Neural progenitor cell (in vitro differentiated cells): ENCODE data around the gene CCDC182.

Source experiments
- EZH2 ChIP-seq: fragments of 200-600 bp; sonication (generic); IDR thresholded peaks from 2 replicates; pipeline ENCODE4 v1.6.1; 2017; ENCODE audit warnings: antibody characterized with exemption, mild to moderate bottlenecking, moderate library complexity
- EZH2phosphoT487 ChIP-seq: fragments of 200-600 bp; sonication (generic); IDR thresholded peaks from 2 replicates; pipeline ENCODE4 v1.6.1; 2017; ENCODE audit warnings: antibody characterized with exemption
- TF ChIP-seq, protein P1 (sequence below): fragments of 200-600 bp; sonication (generic); IDR thresholded peaks from 2 replicates; pipeline ENCODE4 v1.5.1; 2017; ENCODE audit warnings: antibody characterized with exemption, mild to moderate bottlenecking

DNA sequence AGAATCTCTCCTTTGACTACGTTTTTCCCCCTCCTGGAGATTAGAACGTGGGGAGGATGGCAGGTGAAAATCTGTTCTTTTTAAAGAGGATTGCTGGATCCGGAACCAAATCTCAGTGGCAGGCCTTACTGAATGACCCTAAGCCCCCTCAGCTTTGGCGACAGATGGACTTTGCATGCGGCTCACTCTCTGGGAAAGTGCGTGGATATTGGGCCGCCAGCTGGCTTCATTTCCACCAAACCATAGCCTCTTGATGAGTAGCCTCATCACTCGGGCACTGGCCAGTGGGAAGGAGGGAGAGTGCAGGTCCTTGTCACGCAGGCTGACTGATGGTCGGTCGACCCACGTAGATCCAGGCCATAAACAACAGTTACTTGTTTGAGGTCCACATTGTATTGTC lies 31.3 kb upstream of the CCDC182 start:
- TF ChIP-seq, protein P1, sequence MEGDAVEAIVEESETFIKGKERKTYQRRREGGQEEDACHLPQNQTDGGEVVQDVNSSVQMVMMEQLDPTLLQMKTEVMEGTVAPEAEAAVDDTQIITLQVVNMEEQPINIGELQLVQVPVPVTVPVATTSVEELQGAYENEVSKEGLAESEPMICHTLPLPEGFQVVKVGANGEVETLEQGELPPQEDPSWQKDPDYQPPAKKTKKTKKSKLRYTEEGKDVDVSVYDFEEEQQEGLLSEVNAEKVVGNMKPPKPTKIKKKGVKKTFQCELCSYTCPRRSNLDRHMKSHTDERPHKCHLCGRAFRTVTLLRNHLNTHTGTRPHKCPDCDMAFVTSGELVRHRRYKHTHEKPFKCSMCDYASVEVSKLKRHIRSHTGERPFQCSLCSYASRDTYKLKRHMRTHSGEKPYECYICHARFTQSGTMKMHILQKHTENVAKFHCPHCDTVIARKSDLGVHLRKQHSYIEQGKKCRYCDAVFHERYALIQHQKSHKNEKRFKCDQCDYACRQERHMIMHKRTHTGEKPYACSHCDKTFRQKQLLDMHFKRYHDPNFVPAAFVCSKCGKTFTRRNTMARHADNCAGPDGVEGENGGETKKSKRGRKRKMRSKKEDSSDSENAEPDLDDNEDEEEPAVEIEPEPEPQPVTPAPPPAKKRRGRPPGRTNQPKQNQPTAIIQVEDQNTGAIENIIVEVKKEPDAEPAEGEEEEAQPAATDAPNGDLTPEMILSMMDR, result no peak
- no peak for TF ChIP-seq EZH2
- no peak for TF ChIP-seq EZH2phosphoT487
